ENCODE measurements around the gene HDAC9. TPM values are rescaled to one million over a fixed set of nuclear protein-coding genes. Genes with fewer than 3 reads are reported as not detected.

HDAC9 gene
- total and polyA plus RNA-seq, 2 of the 13 experiments (the other 11 are each of a cell fraction or from before 2014, with no cell fraction given): 0.05 to 0.07 TPM

DNA sequence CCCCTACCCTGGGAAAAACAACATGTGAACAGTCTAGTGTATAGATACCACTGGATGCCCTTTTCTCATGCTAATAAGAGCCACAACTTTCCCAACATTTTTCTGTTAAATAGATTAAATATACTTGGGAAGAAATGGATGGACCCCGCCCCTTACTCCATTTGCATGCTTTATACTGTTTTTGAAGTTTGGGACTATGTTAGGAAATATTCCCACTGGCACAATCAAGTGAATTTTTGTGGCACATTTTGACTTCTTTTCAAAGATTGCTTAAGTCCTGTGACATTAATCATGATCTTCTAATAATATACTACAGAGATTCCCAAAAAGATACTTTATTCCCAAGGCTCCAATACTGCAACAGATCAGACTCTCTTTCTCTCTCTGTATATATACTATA lies 405.3 kb downstream of the HDAC9 start:
- DNase-seq (ENCODE audit: low spot score): no peak
- H3K9ac ChIP-seq (ENCODE audit: insufficient read depth, low read depth, low read length): no peak overlapping the region
- no peaks in the 10 kb centered on the region for H4K20me1 ChIP-seq (ENCODE audit: insufficient read depth, low read length)
- H3K4me2 ChIP-seq (ENCODE audit: low read depth, low read length): no peak overlapping the region
- peaks cover 58% of the 10 kb centered on the region for H3K9me3 ChIP-seq (ENCODE audit: low read length)
- in situ Hi-C loops (cut with HindIII; ENCODE audit: extremely low pct_ligation_motif_present, low pct_unique_long_range_greater_than_20kb): no loop called here
- POLR2A ChIA-PET: no interaction called here
- intact Hi-C loops (cut with micrococcal nuclease; ENCODE audit: unreplicated experiment): no loop called here
- CTCF ChIA-PET (ENCODE audit: low intra/inter-chr PET ratio, low total read pairs): no interaction called here
- H3K27me3 ChIP-seq (ENCODE audit: control insufficient read depth in 1 of 2, insufficient read depth in 2 of 2, low read length in 2 of 2): no peaks in the 10 kb centered on the region
- H3K4me3 ChIP-seq (replicated peaks in 1 of 3; ENCODE audit: insufficient read depth in 1 of 3, low read depth in 2 of 3, low read length in 3 of 3): no peak overlapping the region
- 8% methylated on average over 1 of the region's 1 CpG for WGBS (ENCODE audit: low lambda C conversion rate)
- H2AFZ ChIP-seq (ENCODE audit: low read length): no peak overlapping the region
- ATAC-seq: no peak
- no peak for FAIRE-seq
- H3K27ac ChIP-seq (ENCODE audit: extremely low read length, insufficient read depth, low read length): no peak overlapping the region
- no peak for TF ChIP-seq ZNF446 (CRISPR knock-in tag; IDR thresholded peaks at IDR 0.05)
- TF ChIP-seq HNRNPLL (IDR thresholded peaks at IDR 0.05; ENCODE audit: low read depth, low read length, poor library complexity, severe bottlenecking): no peak
- TF ChIP-seq GLI4 (CRISPR knock-in tag; IDR thresholded peaks at IDR 0.05; ENCODE audit: borderline replicate concordance): no peak
- TF ChIP-seq, protein P1, sequence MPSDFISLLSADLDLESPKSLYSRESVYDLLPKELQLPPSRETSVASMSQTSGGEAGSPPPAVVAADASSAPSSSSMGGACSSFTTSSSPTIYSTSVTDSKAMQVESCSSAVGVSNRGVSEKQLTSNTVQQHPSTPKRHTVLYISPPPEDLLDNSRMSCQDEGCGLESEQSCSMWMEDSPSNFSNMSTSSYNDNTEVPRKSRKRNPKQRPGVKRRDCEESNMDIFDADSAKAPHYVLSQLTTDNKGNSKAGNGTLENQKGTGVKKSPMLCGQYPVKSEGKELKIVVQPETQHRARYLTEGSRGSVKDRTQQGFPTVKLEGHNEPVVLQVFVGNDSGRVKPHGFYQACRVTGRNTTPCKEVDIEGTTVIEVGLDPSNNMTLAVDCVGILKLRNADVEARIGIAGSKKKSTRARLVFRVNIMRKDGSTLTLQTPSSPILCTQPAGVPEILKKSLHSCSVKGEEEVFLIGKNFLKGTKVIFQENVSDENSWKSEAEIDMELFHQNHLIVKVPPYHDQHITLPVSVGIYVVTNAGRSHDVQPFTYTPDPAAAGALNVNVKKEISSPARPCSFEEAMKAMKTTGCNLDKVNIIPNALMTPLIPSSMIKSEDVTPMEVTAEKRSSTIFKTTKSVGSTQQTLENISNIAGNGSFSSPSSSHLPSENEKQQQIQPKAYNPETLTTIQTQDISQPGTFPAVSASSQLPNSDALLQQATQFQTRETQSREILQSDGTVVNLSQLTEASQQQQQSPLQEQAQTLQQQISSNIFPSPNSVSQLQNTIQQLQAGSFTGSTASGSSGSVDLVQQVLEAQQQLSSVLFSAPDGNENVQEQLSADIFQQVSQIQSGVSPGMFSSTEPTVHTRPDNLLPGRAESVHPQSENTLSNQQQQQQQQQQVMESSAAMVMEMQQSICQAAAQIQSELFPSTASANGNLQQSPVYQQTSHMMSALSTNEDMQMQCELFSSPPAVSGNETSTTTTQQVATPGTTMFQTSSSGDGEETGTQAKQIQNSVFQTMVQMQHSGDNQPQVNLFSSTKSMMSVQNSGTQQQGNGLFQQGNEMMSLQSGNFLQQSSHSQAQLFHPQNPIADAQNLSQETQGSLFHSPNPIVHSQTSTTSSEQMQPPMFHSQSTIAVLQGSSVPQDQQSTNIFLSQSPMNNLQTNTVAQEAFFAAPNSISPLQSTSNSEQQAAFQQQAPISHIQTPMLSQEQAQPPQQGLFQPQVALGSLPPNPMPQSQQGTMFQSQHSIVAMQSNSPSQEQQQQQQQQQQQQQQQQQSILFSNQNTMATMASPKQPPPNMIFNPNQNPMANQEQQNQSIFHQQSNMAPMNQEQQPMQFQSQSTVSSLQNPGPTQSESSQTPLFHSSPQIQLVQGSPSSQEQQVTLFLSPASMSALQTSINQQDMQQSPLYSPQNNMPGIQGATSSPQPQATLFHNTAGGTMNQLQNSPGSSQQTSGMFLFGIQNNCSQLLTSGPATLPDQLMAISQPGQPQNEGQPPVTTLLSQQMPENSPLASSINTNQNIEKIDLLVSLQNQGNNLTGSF (CRISPR knock-in tag; IDR thresholded peaks at IDR 0.05): no peak
- no peak for TF ChIP-seq ZNF382 (CRISPR knock-in tag; IDR thresholded peaks at IDR 0.05; ENCODE audit: borderline replicate concordance)
- no peak for TF ChIP-seq PHF5A (CRISPR knock-in tag; IDR thresholded peaks at IDR 0.05; ENCODE audit: low read depth, unreplicated experiment)
- TF ChIP-seq DBP (CRISPR knock-in tag; IDR thresholded peaks at IDR 0.05; ENCODE audit: not compliant biosample characterization): no peak
- TF ChIP-seq HNRNPUL1 (IDR thresholded peaks at IDR 0.05; ENCODE audit: low read depth, low read length): no peak
- TF ChIP-seq ZNF652 (CRISPR knock-in tag; IDR thresholded peaks at IDR 0.05; ENCODE audit: borderline replicate concordance, low read depth): no peak
- TF ChIP-seq ZNF770 (CRISPR knock-in tag; IDR thresholded peaks at IDR 0.05): no peak
- no TSS peak for BruUV-seq (replicated peaks)
- no peaks in the 10 kb centered on the region for H3K4me1 ChIP-seq (ENCODE audit: insufficient read depth, low read length)
- no peaks in the 10 kb centered on the region for H3K36me3 ChIP-seq (replicated peaks in 1 of 2; ENCODE audit: control insufficient read depth in 1 of 2, insufficient read depth in 2 of 2, low read length in 2 of 2)
- no peaks in the 10 kb centered on the region for H3K79me2 ChIP-seq (ENCODE audit: insufficient read depth, low read length)
